ENCODE results near the gene CCDC146.
"Not testable (repeated sequence)": the region's sequence is repeated elsewhere in the genome, so short reads cannot be mapped to it uniquely, and the experiment has no call there.

CCDC146 gene

DNA sequence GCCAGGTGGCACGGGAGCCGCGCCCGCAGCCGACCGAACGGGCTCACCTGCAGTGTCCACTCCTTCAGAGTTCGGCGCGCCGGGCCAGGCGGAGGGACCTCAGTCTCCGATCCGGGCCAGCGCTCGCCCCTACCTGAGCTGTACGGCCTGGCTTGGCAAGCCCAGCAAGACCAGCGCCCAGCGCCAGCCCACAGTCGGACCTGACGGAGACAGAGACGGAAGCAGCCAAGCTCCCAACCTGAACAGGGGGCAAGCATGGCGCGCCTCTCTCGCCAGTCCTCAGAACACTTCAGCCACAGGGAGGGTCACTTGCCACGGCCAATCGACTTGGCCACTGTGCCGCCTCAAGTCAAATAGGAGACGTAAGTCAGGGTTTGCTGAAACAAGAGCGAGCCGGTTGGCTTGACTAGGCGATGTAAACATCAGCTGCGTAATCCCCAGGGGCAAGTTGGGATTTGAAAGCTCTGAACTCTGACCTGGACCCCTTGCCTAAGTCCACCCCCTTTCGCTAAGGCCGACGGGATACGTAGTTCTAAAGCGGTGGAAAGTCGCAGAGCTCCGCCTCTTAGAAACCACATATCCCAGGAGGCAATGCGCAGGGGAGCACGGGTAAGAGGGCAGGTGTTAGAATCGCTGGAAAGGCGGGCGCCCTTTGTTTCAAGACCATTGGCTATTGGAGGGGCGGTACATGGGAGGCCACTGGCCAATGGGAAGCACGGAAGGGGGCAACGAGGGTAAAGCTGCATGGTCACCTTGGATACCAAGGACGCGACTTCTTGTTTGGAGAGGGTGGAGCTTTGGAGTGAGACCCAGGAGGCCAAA lies at the start of gene CCDC146:
CCDC146 (plus strand) TSS at position 756 of the 822 bp plus-strand sequence. CDS start 45,054 bp downstream, outside the sequence.
- DNase-seq (ENCODE audit: low spot score): peak; percentile 89
- in situ Hi-C loops (cut with MboI; ENCODE audit: low pct_unique_long_range_greater_than_20kb, low sequenced_read_pairs, unreplicated experiment): loop anchor here (10.0 kb wide), 1 partner anchor 133 kb away; no protein-coding TSS in a partner anchor

DNA sequence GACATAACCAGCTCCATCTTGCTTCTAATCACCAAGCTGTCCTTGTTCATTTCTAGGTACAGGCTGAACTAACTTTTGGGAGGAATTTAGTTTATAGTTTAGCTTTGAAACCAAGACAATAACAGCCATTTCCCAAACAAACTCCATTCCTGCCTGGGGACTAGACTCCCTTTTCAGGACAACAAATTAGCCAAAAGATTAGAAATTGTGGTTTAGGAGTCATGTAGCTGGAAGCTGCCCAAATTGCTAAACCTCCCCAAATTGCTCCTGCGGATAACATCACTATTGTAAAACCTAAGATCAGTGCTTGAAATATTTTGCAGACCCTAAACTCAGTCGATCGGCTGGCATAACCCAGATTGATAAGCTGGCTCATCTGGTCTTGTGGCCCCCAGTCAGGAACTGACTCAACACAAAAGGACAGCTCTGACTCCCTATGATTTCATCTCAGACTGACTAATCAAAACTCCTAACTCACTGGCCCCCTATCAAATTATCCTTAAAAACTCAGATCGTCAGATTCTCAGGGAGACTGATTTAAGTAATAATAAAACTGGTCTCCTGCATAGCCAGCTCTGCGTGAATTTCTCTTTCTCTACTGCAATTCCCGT lies 47.5 kb upstream of the CCDC146 start:
- in situ Hi-C loops (cut with MboI; ENCODE audit: low pct_unique_long_range_greater_than_20kb, low sequenced_read_pairs, unreplicated experiment): not testable (repeated sequence)

GRCh38 chr7:77077060-77077459 lies 45.4 kb upstream of the CCDC146 start:
- not testable (repeated sequence) for DNase-seq (ENCODE audit: low spot score)

More for the DNA sequence above, 47.5 kb upstream of the CCDC146 start:
- DNase-seq (ENCODE audit: low spot score): not testable (repeated sequence)

GRCh38 chr7:77079112-77079511 lies 43.3 kb upstream of the CCDC146 start:
- DNase-seq (ENCODE audit: low spot score); in situ Hi-C loops (cut with MboI; ENCODE audit: low pct_unique_long_range_greater_than_20kb, low sequenced_read_pairs, unreplicated experiment): not testable (repeated sequence)

More at GRCh38 chr7:77077060-77077459, 45.4 kb upstream of the CCDC146 start:
- in situ Hi-C loops (cut with MboI; ENCODE audit: low pct_unique_long_range_greater_than_20kb, low sequenced_read_pairs, unreplicated experiment): not testable (repeated sequence)

DNA sequence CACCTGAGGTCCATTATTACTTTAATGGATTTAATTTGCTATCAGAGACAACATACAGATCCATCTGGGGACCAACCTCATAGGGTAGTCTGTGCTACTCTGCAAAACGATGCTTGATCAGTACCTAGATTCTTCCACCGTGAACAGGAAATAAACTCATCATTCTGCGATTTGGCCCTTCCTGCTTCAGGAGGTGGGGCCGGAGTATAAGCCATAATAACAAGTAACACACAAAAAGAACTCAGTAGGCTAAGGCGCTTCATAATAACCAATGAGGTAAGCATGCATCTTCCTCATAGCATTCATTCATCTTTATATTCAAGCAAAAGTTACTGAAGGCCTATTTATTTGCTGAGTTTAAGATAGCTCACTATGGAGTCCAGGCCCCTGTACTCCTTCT lies 42.8 kb upstream of the CCDC146 start:
- in situ Hi-C loops (cut with MboI; ENCODE audit: low pct_unique_long_range_greater_than_20kb, low sequenced_read_pairs, unreplicated experiment); DNase-seq (ENCODE audit: low spot score): not testable (repeated sequence)

DNA sequence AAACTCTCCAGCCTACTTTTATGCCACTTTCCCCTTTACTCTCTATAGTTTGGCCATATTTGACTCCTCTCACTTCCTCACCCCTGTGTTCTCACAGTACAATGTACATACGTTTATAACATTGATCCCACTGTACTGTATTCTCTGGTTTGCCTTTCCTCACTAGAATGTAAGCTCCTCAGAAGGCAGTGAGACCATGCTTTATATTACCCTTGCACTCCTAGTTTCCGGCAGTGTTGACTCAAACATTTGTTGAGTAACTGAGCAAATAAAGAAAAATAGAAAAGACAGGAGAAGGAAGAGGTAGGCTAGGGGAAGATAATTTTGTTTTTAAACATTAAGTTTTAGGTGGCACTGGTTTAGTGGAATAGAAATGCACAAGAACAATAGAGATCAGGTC lies 42.2 kb upstream of the CCDC146 start:
- DNase-seq (ENCODE audit: low spot score); in situ Hi-C loops (cut with MboI; ENCODE audit: low pct_unique_long_range_greater_than_20kb, low sequenced_read_pairs, unreplicated experiment): not testable (repeated sequence)

- DNase-seq (ENCODE audit: low spot score); in situ Hi-C loops (cut with MboI; ENCODE audit: low pct_unique_long_range_greater_than_20kb, low sequenced_read_pairs, unreplicated experiment): not testable (repeated sequence)
Measured at GRCh38 chr7:77082192-77082591, 40.2 kb upstream of the CCDC146 start.

DNA sequence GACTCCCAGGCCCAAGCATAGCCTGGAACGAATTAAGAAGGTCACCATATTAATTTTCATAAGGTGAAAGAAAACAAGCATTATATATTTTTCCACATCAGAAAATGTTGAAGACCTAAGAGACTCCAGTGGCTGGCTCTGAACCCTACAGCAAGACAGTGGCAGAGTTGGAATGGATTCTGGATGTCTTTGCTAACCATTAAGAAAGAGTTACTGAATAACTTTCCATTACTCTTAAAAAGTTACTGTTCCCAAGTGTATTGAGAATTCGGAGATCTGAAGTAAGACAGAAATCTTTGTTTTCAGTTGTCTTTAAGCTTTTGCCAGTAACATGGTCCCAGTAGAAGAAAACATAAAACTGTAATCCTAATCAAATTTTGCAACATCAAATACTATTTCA lies 30.1 kb upstream of the CCDC146 start:
- DNase-seq (ENCODE audit: low spot score); in situ Hi-C loops (cut with MboI; ENCODE audit: low pct_unique_long_range_greater_than_20kb, low sequenced_read_pairs, unreplicated experiment): not testable (repeated sequence)

DNA sequence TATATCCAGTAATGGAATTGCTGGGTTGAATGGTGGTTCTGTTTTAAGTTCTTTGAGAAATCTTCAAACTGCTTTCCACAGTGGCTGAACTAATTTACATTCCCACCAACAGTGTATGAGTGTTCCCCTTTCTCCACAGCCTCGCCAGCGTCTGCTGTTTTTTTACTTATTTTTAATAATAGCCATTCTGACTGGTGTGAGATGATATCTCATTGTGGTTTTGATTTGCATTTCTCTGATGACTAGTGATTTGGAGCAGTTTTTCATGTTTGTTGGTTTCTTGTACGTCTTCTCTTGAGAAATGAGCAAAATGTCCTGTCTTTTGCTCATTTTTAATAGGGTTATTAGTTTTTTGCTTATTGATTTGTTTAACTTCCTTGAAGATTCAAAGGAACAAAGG lies 21.9 kb upstream of the CCDC146 start:
- DNase-seq (ENCODE audit: low spot score); in situ Hi-C loops (cut with MboI; ENCODE audit: low pct_unique_long_range_greater_than_20kb, low sequenced_read_pairs, unreplicated experiment): not testable (repeated sequence)

DNA sequence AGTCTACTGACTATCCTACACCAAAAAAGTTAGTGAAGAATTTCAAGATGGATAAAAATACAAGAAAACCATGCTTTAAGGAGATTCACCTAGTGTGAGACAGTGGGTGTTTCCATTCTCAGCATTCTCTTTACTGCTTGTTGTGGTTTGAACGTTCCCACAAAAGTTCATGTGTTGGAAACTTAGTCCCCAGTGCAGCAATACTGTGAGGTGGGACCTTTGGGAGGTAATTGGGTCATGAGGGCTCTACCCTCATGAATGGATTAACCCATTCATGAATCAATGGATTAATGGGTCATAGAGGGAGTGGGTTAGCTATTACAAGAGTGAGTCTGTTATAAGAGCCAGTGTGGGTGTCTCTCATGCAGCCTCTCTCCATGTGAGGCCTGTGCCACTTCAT lies 21.2 kb upstream of the CCDC146 start:
- in situ Hi-C loops (cut with MboI; ENCODE audit: low pct_unique_long_range_greater_than_20kb, low sequenced_read_pairs, unreplicated experiment); DNase-seq (ENCODE audit: low spot score): not testable (repeated sequence)

GRCh38 chr7:77102671-77103070 lies 19.7 kb upstream of the CCDC146 start:
- in situ Hi-C loops (cut with MboI; ENCODE audit: low pct_unique_long_range_greater_than_20kb, low sequenced_read_pairs, unreplicated experiment); DNase-seq (ENCODE audit: low spot score): not testable (repeated sequence)

GRCh38 chr7:77105904-77106303 lies 16.5 kb upstream of the CCDC146 start:
- in situ Hi-C loops (cut with MboI; ENCODE audit: low pct_unique_long_range_greater_than_20kb, low sequenced_read_pairs, unreplicated experiment); DNase-seq (ENCODE audit: low spot score): not testable (repeated sequence)

DNA sequence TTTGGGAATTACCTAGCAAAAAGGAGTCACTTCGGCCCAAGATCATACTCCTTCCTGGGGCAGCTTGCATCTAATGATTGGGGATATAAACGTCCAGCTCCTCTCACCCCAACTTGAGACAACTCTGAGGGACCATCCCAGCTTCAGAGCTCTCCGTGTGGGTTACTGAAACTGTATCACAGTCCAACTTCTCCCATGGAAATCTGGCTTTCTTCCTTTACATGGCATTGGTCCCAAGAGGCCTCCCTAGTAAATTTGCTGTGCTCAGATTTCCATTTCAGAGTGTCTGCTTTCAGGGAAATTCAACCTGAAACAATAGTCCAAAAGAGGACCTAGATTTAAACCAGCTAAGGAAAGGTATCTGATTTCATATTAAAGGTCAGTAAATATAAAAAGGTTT lies 14.8 kb upstream of the CCDC146 start:
- in situ Hi-C loops (cut with MboI; ENCODE audit: low pct_unique_long_range_greater_than_20kb, low sequenced_read_pairs, unreplicated experiment); DNase-seq (ENCODE audit: low spot score): not testable (repeated sequence)

GRCh38 chr7:77108362-77108761 lies 14.1 kb upstream of the CCDC146 start:
- in situ Hi-C loops (cut with MboI; ENCODE audit: low pct_unique_long_range_greater_than_20kb, low sequenced_read_pairs, unreplicated experiment); DNase-seq (ENCODE audit: low spot score): not testable (repeated sequence)

Data from GM13977 (cell line).